GM19467 (cell line): Measurements from ENCODE around the gene RDH14.
A peak's percentile ranks its signal among the peaks of the same experiment; 100 is the strongest.

Source experiments
- ATAC-seq: cut with Tn5 transposase; IDR thresholded peaks from one replicate; pipeline ENCODE4 v1.9.1; 2021; ENCODE audit warnings: mild to moderate bottlenecking, moderate library complexity; ENCODE audit not compliant: unreplicated experiment

Gene RDH14

GRCh38 chr2:18522484-18523146, 37.8 kb downstream of the RDH14 start:
- ATAC-seq, result no peak

- ATAC-seq, result peak; percentile 72
These were observed 39.7 kb downstream of the RDH14 start for GRCh38 chr2:18520451-18521425.

DNA sequence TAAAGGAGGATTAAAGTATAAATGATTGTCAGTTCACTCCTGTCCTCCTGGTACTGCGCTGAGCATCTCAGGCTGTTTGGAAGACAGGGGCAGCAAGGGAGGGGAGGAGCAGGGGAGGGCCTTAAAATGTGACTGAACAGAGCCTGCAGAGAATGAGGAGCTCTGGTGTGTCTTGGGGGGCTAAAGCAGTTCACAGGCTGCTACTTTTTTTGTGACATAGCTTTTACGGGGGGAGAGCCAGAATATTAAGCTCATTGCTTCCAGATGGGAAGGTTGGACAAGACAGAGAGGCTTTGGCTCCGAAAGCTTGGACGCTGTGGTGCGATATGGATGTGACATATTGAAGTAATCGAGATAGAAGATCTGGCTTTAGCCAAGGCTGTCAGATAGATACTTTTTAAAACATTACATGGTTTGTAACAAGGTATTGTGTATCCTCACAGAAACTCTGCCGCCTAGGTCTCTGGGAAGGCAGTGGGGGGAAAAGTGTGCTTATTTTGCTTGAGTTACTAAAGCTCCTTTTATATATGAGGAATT, 40.5 kb downstream of the RDH14 start:
- ATAC-seq, result no peak

GRCh38 chr2:18518116-18519111, 42.0 kb downstream of the RDH14 start:
- ATAC-seq, result no peak

- no peak for ATAC-seq
These were observed 43.1 kb downstream of the RDH14 start for GRCh38 chr2:18517386-18517785.

GRCh38 chr2:18516112-18516511, 44.3 kb downstream of the RDH14 start:
- ATAC-seq, result no peak

DNA sequence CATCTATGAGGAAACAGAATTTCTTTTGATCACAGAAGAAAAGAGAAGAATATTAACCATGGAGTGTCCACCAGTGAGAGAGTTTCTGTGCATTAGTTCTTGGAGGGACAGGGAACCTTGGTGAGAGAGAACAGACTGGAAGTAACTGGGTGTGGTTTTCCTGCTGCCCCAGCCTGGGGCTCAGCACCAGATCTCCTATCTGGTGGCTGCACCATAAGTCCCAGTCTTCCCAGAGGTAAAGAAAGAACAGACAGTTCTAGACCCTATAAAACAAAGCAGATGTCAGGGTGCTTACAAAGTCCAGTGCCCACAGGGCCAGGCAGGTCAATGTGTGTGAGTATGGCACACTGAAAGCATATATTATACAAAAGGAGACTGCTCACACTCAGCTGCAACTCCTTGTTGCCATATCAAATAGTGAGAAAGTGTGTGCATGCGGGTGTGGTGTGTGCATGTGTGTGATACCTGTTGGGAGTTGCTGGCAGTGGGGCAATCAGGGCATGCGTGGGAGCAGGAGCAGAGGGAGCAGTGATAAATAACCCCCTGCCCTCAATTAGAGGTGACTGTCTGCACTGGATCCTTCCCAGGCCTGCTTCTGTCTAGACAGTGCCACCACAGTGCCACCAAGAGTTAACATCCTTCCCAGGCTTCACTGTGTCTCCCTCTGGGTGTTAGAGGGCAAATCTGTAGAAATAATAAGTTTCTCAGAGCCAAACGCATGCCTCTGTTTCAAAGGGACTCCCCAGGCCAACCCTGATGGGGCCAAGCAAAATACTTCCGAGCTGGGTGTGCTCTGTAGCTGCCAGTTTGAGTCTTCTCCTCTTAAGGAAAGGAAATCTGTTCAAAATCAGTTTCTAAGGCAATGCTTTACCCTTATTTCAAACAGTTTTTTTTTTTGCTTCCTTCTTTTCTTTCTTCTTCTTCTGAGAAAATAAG, 45.7 kb downstream of the RDH14 start:
- ATAC-seq, result no peak

DNA sequence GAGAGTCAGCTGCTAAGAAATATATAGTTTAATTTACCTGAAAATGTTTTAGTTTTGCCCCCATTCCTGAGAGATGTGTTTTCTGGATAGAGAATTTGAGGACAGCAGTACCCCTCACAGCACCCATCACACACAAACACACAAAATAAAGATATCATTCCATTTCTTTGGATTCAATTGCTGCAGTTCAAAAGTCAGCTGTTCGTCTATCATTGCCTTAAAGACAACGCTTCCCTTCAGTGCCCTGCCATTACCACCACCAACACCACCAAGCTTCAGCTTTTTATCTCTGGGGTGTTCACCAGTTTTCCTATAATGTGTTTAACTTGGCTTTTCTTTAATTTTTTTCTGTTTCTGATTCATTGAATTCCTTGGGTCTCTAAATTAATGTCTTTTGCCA, 49.7 kb downstream of the RDH14 start:
- ATAC-seq, result no peak

- no peak for ATAC-seq
These were observed 53.5 kb downstream of the RDH14 start for GRCh38 chr2:18506883-18507509.

DNA sequence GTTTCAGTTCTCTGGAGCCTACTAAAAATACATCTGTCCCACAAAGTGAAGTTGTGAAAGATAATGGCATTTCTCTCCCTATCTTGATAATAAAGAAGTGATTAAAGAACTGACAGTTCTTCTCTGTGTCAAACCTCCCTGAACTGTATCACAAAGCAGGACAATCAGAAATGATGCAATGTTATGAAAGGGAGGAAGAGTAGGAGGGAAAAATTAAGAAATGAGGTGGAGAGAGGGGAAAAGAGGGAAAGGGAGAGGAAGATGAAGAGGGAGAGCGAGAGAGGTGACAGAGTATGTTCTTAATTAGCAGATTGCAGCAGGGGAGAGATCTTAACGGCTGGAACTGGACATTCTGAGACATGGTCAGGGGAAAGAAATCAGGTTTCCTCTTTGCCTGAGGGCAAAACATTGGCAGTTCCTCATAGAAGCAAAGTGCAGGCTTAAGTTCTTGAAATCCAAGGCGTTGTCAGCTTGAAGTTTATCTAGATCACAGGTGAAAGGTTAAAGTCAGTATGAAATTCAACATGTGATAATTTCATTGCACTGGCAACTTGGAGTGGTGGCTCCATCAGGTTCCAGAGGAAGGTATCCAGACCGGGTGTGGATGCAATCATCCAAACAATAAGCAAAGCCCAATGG, 54.6 kb downstream of the RDH14 start:
- ATAC-seq, result no peak
